ENCODE data around the gene ATXN10.
"Not testable (repeated sequence)": the region's sequence is repeated elsewhere in the genome, so short reads cannot be mapped to it uniquely, and the experiment has no call there.

ATXN10 gene

GRCh38 chr22:45645150-45645525 lies 26.5 kb upstream of the ATXN10 start:
- no peak for DNase-seq

DNA sequence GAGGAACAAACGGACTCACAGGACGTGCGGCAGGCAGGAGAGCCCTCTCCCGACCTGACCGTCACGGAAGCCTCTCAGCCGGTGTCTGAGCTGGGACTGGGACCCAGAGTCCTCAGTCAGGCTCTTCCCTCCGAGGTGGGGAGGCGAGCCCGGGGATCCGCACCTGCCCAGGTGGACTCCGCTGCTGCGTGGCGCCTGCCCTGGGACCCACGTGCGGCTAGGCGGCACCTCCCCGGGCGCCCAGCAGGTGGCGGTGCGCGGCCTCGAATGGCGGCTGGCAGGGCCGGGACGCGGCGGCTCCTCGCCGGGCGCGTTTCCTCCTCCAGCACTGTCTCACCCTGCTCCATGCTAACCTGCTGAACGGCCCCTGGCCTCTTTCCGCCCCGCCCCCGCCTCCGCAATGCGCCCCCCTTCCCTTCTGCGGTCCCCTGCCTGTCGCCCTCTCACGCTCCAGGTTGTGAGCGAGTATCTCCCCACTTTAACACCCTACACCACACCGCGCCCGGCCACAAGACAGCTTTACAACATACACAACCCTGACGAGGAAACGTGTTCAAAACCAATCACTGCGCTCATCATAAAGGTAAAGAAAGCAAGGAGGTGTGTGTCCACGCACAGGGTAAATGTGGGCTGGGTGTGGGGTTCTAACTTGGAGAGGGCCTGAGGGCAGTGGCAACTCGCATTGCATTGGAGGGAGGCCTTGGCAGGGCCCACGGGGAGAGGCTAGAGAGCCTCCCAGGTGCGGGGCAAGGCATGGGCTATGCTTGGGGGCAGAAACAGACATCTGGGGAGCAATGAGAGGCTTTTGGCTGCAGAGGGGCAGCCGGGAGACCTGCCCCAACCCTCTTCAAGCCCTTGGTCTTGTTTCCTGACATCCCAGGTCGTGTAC lies 25.9 kb upstream of the ATXN10 start:
- DNase-seq = peak; percentile 81

DNA sequence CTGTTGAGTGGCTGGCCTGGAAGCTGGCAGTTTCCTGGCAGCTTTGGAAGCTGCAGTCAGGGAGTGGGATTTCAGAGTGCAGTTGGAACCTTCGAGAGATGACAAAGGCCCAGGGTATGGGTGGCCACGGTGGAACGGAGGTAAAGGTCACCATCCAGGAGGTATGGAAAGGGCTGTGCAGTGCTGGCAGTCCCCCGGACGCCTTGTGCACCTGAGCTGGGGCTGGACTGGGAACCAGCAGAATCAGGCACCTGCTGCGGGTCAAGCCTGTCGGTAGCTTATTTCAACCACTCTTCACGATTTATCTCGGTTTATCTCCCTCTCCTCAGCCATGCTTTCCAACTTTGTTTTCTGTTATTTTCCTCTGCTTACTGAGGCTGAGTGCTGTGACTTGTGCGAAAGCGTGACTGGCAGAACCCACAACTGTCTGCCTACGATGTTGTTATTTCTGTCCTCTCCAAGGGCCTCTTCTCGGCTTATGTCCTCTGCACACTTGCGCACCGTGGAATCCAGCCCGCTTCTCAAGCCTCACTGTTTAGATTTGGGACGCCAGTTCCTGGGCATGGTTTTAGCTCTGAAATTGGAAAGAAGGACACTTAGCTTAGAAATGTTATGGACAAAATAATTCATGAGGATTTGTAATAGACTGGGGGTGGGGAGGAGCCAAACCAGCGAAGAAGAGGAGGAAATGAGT lies 24.0 kb upstream of the ATXN10 start:
- DNase-seq = no peak

DNA sequence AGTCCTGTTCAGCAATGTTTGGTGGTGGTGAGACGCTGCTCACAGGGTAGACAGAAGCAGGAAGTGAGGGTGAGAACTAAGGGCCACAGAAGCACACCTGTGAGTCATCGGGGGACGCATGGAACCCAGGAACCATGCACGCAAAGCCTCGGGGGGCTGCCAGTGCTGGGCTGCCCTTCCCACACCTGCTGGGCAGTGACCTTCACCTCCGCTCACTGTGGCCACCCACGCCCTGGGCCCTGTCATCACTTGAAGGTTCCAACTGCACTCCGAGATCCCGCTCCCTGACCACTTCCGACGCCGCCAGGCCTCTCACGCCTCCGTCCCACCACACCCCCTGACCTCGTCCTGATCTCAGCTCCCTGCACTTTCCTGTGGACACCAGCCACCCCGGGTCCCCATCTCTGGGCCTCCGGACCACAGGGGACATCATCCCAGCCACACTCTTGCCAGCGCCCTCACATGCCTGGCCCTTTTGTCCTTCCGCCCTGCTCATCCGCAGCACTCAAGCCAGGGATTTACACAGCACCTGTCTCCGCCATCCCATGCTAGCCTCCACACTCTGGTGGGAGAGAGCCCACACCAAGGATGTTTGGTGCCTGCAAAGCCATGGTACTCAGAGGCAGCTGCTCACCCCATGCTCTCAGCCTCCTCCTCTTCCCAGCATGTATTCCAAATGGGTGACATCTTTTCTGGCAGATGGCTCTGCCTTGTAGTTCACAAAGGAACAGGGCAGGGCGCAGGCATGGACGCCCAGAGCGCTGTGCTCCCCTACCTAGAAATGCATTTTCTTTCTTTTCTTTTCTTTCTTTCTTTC lies 23.1 kb upstream of the ATXN10 start:
- no peak for DNase-seq

GRCh38 chr22:45649809-45650208 lies 21.8 kb upstream of the ATXN10 start:
- no peak for DNase-seq

DNA sequence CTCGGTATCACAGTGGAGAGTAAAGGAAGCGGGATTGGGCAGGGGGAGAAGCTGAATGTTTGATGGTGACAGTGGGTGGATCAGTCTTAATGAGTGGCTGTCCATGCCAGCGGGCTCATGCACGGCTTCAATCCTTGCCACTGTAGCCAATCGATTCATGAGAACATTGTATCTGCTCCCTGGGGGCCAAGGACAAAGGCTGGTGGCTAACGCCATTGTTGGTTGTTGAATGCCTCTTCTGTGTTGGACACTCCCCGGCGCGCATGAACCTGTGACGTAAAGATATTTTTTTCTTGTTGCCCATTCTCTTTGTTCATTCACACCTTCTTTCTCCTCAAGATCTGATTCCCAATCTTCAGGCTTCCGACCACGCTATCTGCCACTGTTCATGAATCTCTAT lies 20.9 kb upstream of the ATXN10 start:
- no peak for DNase-seq

DNA sequence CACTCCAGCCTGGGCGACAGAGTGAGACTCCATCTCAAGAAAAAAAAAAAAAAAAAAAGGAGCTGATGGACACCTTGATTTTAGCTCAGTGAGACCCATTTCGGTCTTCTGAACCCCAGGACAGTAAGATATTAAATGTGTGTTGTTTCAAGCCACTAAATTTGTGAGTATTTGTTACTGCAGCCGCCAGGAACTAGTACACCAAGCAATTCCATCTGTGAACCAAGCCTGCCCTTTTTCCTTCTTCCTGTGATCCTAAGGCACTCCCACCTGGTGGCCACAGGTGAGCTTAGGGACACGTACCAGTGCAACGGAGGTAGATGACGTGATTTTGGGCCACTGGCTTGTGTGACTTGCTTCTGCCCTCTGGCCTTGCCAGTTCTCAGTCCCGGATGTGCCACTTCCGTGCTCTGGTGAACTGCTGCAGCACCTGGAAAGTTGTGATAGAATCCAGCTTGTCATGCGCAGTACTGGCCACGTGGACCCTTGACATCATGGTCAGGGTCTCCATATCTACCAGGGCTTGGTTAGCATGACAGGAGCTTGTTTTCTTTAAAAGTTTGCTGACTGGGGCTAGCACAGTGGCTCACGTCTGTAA lies 19.6 kb upstream of the ATXN10 start:
- no peak for DNase-seq

GRCh38 chr22:45656577-45656976 lies 15.1 kb upstream of the ATXN10 start:
- no peak for DNase-seq

GRCh38 chr22:45657701-45658100 lies 13.9 kb upstream of the ATXN10 start:
- DNase-seq = no peak

GRCh38 chr22:45664136-45664646 lies 7.4 kb upstream of the ATXN10 start:
- DNase-seq = no peak

GRCh38 chr22:45667486-45667885 lies 4.1 kb upstream of the ATXN10 start:
- DNase-seq = no peak

DNA sequence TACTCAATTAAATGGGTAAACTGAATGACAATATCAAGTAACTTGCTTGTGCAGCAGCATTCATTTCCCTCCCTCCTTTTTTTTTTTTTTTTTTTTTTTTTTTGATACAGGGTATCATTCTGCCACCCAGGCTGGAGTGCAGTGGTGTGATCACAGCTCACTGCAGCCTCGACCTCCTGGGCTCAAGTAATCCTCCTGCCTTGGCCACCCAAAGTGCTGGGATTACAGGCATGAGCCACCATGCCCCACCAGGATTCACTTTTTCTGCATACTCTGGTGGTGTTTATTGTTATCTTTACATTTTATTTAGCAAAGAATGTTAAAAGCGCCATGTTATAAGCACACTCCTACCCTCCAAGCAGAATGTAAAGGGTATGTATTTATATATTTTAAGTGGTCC lies 1.3 kb upstream of the ATXN10 start:
- DNase-seq = not testable (repeated sequence)

- no peak for DNase-seq
Observed at GRCh38 chr22:45670981-45671782, 452 bp upstream of the ATXN10 start.

DNA sequence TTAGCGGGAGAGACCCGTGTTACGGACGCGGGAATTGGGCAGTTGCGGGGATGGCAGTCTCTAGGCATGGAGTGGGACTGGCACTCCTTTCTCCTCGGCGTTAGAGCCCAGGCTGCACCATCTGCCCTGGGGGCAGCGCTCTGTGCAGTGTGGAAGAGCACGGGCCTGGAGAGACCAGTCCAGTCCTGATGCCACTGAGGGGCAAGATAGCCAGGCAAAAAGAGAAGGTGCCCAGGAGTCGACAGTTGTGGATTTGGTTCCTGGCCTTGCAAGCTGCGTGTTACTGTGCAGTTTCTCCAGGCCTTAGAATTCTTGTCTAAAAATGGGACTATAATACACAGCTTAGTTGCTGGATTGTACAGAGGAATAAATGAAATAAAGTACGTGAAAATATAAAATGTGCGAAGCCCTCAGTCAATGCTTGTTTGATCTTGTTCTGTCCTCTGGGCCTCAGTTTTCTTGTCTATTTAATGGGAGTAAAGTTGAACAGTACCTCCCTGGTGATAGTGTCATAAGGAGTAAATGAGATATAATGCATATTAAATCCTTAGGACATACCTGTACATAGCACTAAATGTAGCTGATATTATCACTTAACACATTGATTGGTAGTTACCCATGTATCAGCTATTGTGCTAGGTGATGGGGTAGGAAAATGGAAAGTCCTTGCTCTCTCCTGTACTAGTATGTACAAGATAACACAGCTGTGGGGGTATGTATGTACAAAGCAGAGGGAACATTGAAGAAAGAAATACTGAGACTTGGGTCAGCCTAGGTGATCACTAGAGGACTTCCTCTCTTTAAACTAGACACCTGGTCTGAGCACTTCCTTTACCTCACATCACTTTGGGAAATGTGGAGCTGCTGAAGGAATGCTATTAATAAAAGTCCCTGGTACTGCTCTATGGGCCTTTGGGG lies 1.2 kb downstream of the ATXN10 start:
- DNase-seq = no peak

GRCh38 chr22:45673482-45674175 lies 2.0 kb downstream of the ATXN10 start:
- DNase-seq = no peak

- DNase-seq = no peak
Observed at GRCh38 chr22:45676024-45676423, 4.4 kb downstream of the ATXN10 start.

DNA sequence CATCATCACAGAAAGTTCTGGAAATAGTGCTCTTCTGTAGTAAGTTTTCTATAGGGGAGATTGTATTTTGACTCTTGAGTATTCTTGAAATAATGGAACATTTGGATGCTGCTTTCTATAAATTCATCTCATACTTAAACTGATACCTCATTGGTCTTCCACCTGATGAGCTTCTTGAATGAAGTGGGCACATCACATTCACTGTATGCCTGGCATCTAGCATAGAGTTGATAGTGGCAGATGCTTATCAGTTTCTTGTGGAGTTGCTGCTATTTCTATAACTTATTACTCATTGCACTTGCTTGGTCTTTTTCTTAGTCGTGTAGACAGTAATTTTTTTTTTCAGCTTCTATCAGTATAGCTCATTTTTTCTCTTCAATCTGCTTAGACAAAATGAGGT lies 5.4 kb downstream of the ATXN10 start:
- DNase-seq = no peak

- no peak for DNase-seq
Observed at GRCh38 chr22:45678961-45679912, 7.6 kb downstream of the ATXN10 start.

All from stimulated activated CD4-positive, alpha-beta T cell treated with anti-CD3 and anti-CD28 coated beads, Interleukin-12 subunit alpha, Interleukin-12 subunit beta, amount 100 ng/mL, for 4 hours (primary cell).